ES-I3 (cell line): ENCODE measurements around the gene CPB2.

Source experiments
- H3K36me3 ChIP-seq: 2 replicates; pipeline ENCODE4 v1.6.1; 2013; ENCODE audit warnings: mild to moderate bottlenecking, low read length, control low read depth, moderate library complexity; ENCODE audit not compliant: insufficient read depth
- H3K4me1 ChIP-seq: 2 replicates; pipeline ENCODE4 v1.6.1; 2013; ENCODE audit warnings: mild to moderate bottlenecking, control low read depth, low read length; ENCODE audit not compliant: insufficient read depth
- H3K9ac ChIP-seq: 2 replicates; pipeline ENCODE4 v1.6.1; 2013; ENCODE audit warnings: low read depth, mild to moderate bottlenecking, low read length, moderate library complexity
- H3K9me3 ChIP-seq: 2 replicates; pipeline ENCODE4 v1.6.1; 2013; ENCODE audit warnings: mild to moderate bottlenecking, low read length, moderate library complexity; ENCODE audit not compliant: control insufficient read depth, insufficient read depth

Gene CPB2

GRCh38 chr13:46104868-46105267 is at the start of gene CPB2:
Gene CPB2, minus strand, starts transcription at chr13:46105033. Its CDS starts 24 bp downstream, at chr13:46105009.
- H3K36me3 ChIP-seq = no peaks in the 10 kb centered on the region
- H3K9ac ChIP-seq = no peak within 1 kb of the TSS
- no peaks in the 10 kb centered on the region for H3K9me3 ChIP-seq
- peaks cover 4% of the 10 kb centered on the region; the same call in 1 of the 2 replicates for H3K4me1 ChIP-seq

- H3K36me3 ChIP-seq = no peaks in the 10 kb centered on the region
- no peaks in the 10 kb centered on the region for H3K4me1 ChIP-seq
- no peak overlapping the region for H3K9ac ChIP-seq
- H3K9me3 ChIP-seq = no peaks in the 10 kb centered on the region
These were observed 49.4 kb upstream of the CPB2 start for GRCh38 chr13:46154136-46154801.

- Histone ChIP-seq H3K9me3 (no peaks in the 10 kb centered on the region), H3K4me1 (no peaks in the 10 kb centered on the region), H3K9ac (no peak overlapping the region), H3K36me3 (no peaks in the 10 kb centered on the region)
These were observed 47.9 kb upstream of the CPB2 start for GRCh38 chr13:46152627-46153328.

- no peaks in the 10 kb centered on the region for H3K9me3 ChIP-seq
- H3K4me1 ChIP-seq = peaks cover 3% of the 10 kb centered on the region; the same call in 1 of the 2 replicates
- H3K36me3 ChIP-seq = no peaks in the 10 kb centered on the region
These were observed 45.4 kb upstream of the CPB2 start for GRCh38 chr13:46150134-46150693.

GRCh38 chr13:46149272-46150133 is 44.7 kb upstream of the CPB2 start:
- no peak overlapping the region for H3K9ac ChIP-seq
- H3K4me1 ChIP-seq = peaks cover 3% of the 10 kb centered on the region; the same call in 1 of the 2 replicates
- H3K36me3 ChIP-seq = no peaks in the 10 kb centered on the region
- no peaks in the 10 kb centered on the region for H3K9me3 ChIP-seq

More at GRCh38 chr13:46150134-46150693, 45.4 kb upstream of the CPB2 start:
- H3K9ac ChIP-seq = no peak overlapping the region

GRCh38 chr13:46146898-46147297 is 42.1 kb upstream of the CPB2 start:
- no peak overlapping the region for H3K9ac ChIP-seq
- no peaks in the 10 kb centered on the region for H3K9me3 ChIP-seq
- H3K36me3 ChIP-seq = no peaks in the 10 kb centered on the region
- H3K4me1 ChIP-seq = peaks cover 3% of the 10 kb centered on the region; the same call in 1 of the 2 replicates

- Histone ChIP-seq H3K4me1 (peaks cover 3% of the 10 kb centered on the region; the same call in 1 of the 2 replicates), H3K9ac (no peak overlapping the region), H3K36me3 (no peaks in the 10 kb centered on the region), H3K9me3 (no peaks in the 10 kb centered on the region)
These were observed 41.1 kb upstream of the CPB2 start for GRCh38 chr13:46145950-46146349.

GRCh38 chr13:46145135-46145534 is 40.3 kb upstream of the CPB2 start:
- H3K9me3 ChIP-seq = no peaks in the 10 kb centered on the region
- H3K4me1 ChIP-seq = peaks cover 3% of the 10 kb centered on the region; the same call in 1 of the 2 replicates
- no peaks in the 10 kb centered on the region for H3K36me3 ChIP-seq

GRCh38 chr13:46143184-46143701 is 38.4 kb upstream of the CPB2 start:
- Histone ChIP-seq H3K9ac (no peak overlapping the region), H3K9me3 (no peaks in the 10 kb centered on the region), H3K36me3 (no peaks in the 10 kb centered on the region; the same call in 1 of the 2 replicates)

More at GRCh38 chr13:46145135-46145534, 40.3 kb upstream of the CPB2 start:
- H3K9ac ChIP-seq = no peak overlapping the region

GRCh38 chr13:46142776-46143175 is 37.9 kb upstream of the CPB2 start:
- Histone ChIP-seq H3K9ac (no peak overlapping the region), H3K4me1 (peaks cover 3% of the 10 kb centered on the region; the same call in 1 of the 2 replicates), H3K9me3 (no peaks in the 10 kb centered on the region), H3K36me3 (no peaks in the 10 kb centered on the region; the same call in 1 of the 2 replicates)

More at GRCh38 chr13:46143184-46143701, 38.4 kb upstream of the CPB2 start:
- peaks cover 3% of the 10 kb centered on the region; the same call in 1 of the 2 replicates for H3K4me1 ChIP-seq

GRCh38 chr13:46140044-46140443 is 35.2 kb upstream of the CPB2 start:
- no peaks in the 10 kb centered on the region; the same call in 1 of the 2 replicates for H3K36me3 ChIP-seq
- H3K4me1 ChIP-seq = peaks cover 5% of the 10 kb centered on the region
- no peaks in the 10 kb centered on the region for H3K9me3 ChIP-seq
- no peak overlapping the region for H3K9ac ChIP-seq

GRCh38 chr13:46137627-46138317 is 32.9 kb upstream of the CPB2 start:
- Histone ChIP-seq H3K4me1 (peaks cover 7% of the 10 kb centered on the region), H3K36me3 (no peaks in the 10 kb centered on the region; the same call in 1 of the 2 replicates), H3K9me3 (no peaks in the 10 kb centered on the region), H3K9ac (no peak overlapping the region)

- H3K9ac ChIP-seq = no peak overlapping the region
- H3K36me3 ChIP-seq = no peaks in the 10 kb centered on the region; the same call in 1 of the 2 replicates
These were observed 31.9 kb upstream of the CPB2 start for GRCh38 chr13:46136688-46137087.

More at GRCh38 chr13:46136688-46137087, 31.9 kb upstream of the CPB2 start:
- Histone ChIP-seq H3K9me3 (no peaks in the 10 kb centered on the region), H3K4me1 (peaks cover 7% of the 10 kb centered on the region)
